GM10248 (cell line): ENCODE measurements around the gene CCDC82.

Experiments used
- CTCF ChIA-PET: fragments of 300-600 bp; sonication (Branson Sonifier 250); formaldehyde crosslinking; extraction: SDS; loops from one replicate; lab custom pipeline; 2021; ENCODE audit warnings: antibody characterized with exemption; lab: Yijun Ruan, JAX
- POLR2A ChIA-PET: fragments of 350-650 bp; sonication (Branson Sonifier 250); formaldehyde crosslinking; extraction: SDS; loops from one replicate; lab custom pipeline; 2020; ENCODE audit warnings: antibody characterized with exemption; lab: Yijun Ruan, JAX
- DNase-seq: peaks from one replicate; pipeline ENCODE4 v3.0.0; 2012; ENCODE audit errors: extremely low spot score
- CTCF ChIP-seq: IDR thresholded peaks from 2 replicates; pipeline ENCODE4 v1.5.1; 2012; ENCODE audit warnings: mild to moderate bottlenecking, low read depth; ENCODE audit errors: extremely low read depth, missing control alignments, control extremely low read depth

CCDC82 gene

GRCh38 chr11:96303064-96303463 lies 86.6 kb downstream of the CCDC82 start:
- CTCF ChIA-PET, result no interaction called here
- TF ChIP-seq CTCF, result no peak
- POLR2A ChIA-PET, result no interaction called here

More at GRCh38 chr11:96303064-96303463, 86.6 kb downstream of the CCDC82 start:
- DNase-seq, result no peak
